Right cardiac atrium (tissue), 5 donors: ENCODE measurements around the gene SLAMF1. TPM values are rescaled to one million over a fixed set of nuclear protein-coding genes. Genes with fewer than 3 reads are reported as not detected.

Experiments used
- polyA plus RNA-seq: library from polyadenylated mRNA; stranded (reverse); fragments of 200-250 nt; gene quantifications from one replicate; pipeline ENCODE4 v1.2.3, GENCODE V29; 2013
- total RNA-seq, 4 donors: library from RNA; stranded (reverse); fragmentation: NEBNext Ultra II Directional; extraction: Animal tissue kit (Norgen Biotek cat#: 25700); gene quantifications; one replicate each; pipeline ENCODE4 v1.2.1, GENCODE V29; 2021
- donor health status: healthy with polysubstance abuse.
- donor health status: DM: no; HTN: yes; CAD: no.
- donor health status: DM: no; HTN: no; CAD: no.
- donor health status: DM: no; HTN: yes; CAD: no; lungs with severe emphysema.
- donor health status: DM: yes; HTN: yes; CAD: no.

Gene SLAMF1
- total and polyA plus RNA-seq, 5 donors, result 0.18 to 0.46 (median 0.31) TPM

Other genes with a start within 250 kb of the SLAMF1 start
- 10 to 100 TPM in 2 of 4 donors, 1 to 10 TPM in 2; 8.3 to 11.4 (median 9.5) TPM for gene VANGL2, start 246.5 kb downstream of the SLAMF1 start, total RNA-seq
- 4.7 TPM for gene VANGL2, start 246.5 kb downstream of the SLAMF1 start, polyA plus RNA-seq
- under 1 TPM; 0.34 to 0.66 (median 0.52) TPM for gene SLAMF6, start 123.8 kb downstream of the SLAMF1 start, total RNA-seq
- gene SLAMF6, start 123.8 kb downstream of the SLAMF1 start, polyA plus RNA-seq, result 0.34 TPM
- 1 to 10 TPM; 4.2 to 5.7 (median 5.3) TPM for gene CD84, start 67.5 kb downstream of the SLAMF1 start, total RNA-seq
- gene CD84, start 67.5 kb downstream of the SLAMF1 start, polyA plus RNA-seq, result 0.61 TPM
- 1 to 10 TPM in 2 of 4 donors, under 1 TPM in 2; 0.39 to 4.1 (median 1.8) TPM for gene CD48, start 64.8 kb upstream of the SLAMF1 start, total RNA-seq
- gene CD48, start 64.8 kb upstream of the SLAMF1 start, polyA plus RNA-seq, result 0.93 TPM
- gene SLAMF7, start 92.2 kb upstream of the SLAMF1 start, total RNA-seq, result 1 to 10 TPM in 1 of 4 donors, under 1 TPM in 3; 0.31 to 1.3 (median 0.46) TPM
- 0.07 TPM for gene SLAMF7, start 92.2 kb upstream of the SLAMF1 start, polyA plus RNA-seq
- gene LY9, start 149.1 kb upstream of the SLAMF1 start, total RNA-seq, result under 1 TPM in 3 of 4 donors, not detected in 1; 0.25 to 0.29 (median 0.25) TPM
- gene LY9, start 149.1 kb upstream of the SLAMF1 start, polyA plus RNA-seq, result 0.09 TPM
- 1 to 10 TPM in 2 of 4 donors, under 1 TPM in 2; 0.51 to 2.3 (median 0.86) TPM for gene CD244, start 215.8 kb upstream of the SLAMF1 start, total RNA-seq
- gene CD244, start 215.8 kb upstream of the SLAMF1 start, polyA plus RNA-seq, result 0.29 TPM
- 10 to 100 TPM in 3 of 4 donors, 1 to 10 TPM in 1; 6.4 to 30.0 (median 21.2) TPM for gene ITLN1, start 238.1 kb upstream of the SLAMF1 start, total RNA-seq
- 3.0 TPM for gene ITLN1, start 238.1 kb upstream of the SLAMF1 start, polyA plus RNA-seq